ENCODE results near the gene CNTFR.

Gene CNTFR

GRCh38 chr9:34606190-34606589, 16.7 kb upstream of the CNTFR start:
- Histone ChIP-seq H3K36me3 (ENCODE audit: control insufficient read depth in 1 of 2, insufficient read depth in 2 of 2, low read depth in 1 of 2, low read length in 2 of 2) (peaks cover 0 to 6% of the 10 kb centered on the region in 2 experiments), H3K4me2 (ENCODE audit: low read length, poor library complexity, severe bottlenecking) (no peak overlapping the region), H2BK12ac (ENCODE audit: low read length in 2 of 2) (no peak overlapping the region), H3K9me3 (ENCODE audit: control insufficient read depth, low read length) (no peaks in the 10 kb centered on the region), H3K9ac (ENCODE audit: low read length) (no peak overlapping the region), H2AK5ac (ENCODE audit: low read length, severe bottlenecking) (no peak overlapping the region), H3K18ac (ENCODE audit: low read depth in 1 of 2, low read length in 2 of 2) (no peak overlapping the region), H3K4me3 (ENCODE audit: insufficient read depth in 1 of 2, low read depth in 1 of 2, low read length in 2 of 2) (no peak overlapping the region), H3K23ac (ENCODE audit: low read length in 2 of 2) (no peak overlapping the region), H4K8ac (ENCODE audit: low read length) (no peak overlapping the region), H3K79me1 (replicated peaks; ENCODE audit: low read length, poor library complexity, severe bottlenecking) (peaks cover 8% of the 10 kb centered on the region), H3K4ac (ENCODE audit: low read depth in 1 of 2, low read length in 2 of 2) (no peak overlapping the region), H2BK120ac (ENCODE audit: low read depth, low read length) (no peak overlapping the region), H3K27ac (ENCODE audit: low read length, poor library complexity, severe bottlenecking) (no peak overlapping the region), H3K14ac (ENCODE audit: low read length in 2 of 2) (no peak overlapping the region), H3K27me3 (ENCODE audit: control insufficient read depth in 1 of 2, insufficient read depth in 1 of 2, low read length in 2 of 2) (peaks cover 20 to 32% of the 10 kb centered on the region in 2 experiments), H3K4me1 (ENCODE audit: control insufficient read depth, insufficient read depth, low read depth, low read length) (peaks cover 7% of the 10 kb centered on the region), H4K91ac (ENCODE audit: low read length) (no peak overlapping the region), H2BK5ac (ENCODE audit: low read depth, low read length, poor library complexity, severe bottlenecking) (no peak overlapping the region), H2BK15ac (ENCODE audit: low read depth, poor library complexity, severe bottlenecking) (no peak overlapping the region), H2AFZ (ENCODE audit: low read depth, low read length) (no peak overlapping the region)
- DNase-seq = no peak

- Histone ChIP-seq H3K9me3 (ENCODE audit: control insufficient read depth, low read length) (no peaks in the 10 kb centered on the region), H3K14ac (ENCODE audit: low read length in 2 of 2) (no peak overlapping the region), H4K8ac (ENCODE audit: low read length) (no peak overlapping the region), H2BK120ac (ENCODE audit: low read depth, low read length) (no peak overlapping the region), H2BK5ac (ENCODE audit: low read depth, low read length, poor library complexity, severe bottlenecking) (no peak overlapping the region), H2AFZ (ENCODE audit: low read depth, low read length) (no peak overlapping the region), H2BK12ac (ENCODE audit: low read length in 2 of 2) (no peak overlapping the region), H3K27me3 (ENCODE audit: control insufficient read depth in 1 of 2, insufficient read depth in 1 of 2, low read length in 2 of 2) (peaks cover 26 to 57% of the 10 kb centered on the region in 2 experiments), H2BK15ac (ENCODE audit: low read depth, poor library complexity, severe bottlenecking) (no peak overlapping the region), H3K36me3 (ENCODE audit: control insufficient read depth in 1 of 2, insufficient read depth in 2 of 2, low read depth in 1 of 2, low read length in 2 of 2) (no peaks in the 10 kb centered on the region), H3K4me2 (ENCODE audit: low read length, poor library complexity, severe bottlenecking) (no peak overlapping the region), H3K18ac (ENCODE audit: low read depth in 1 of 2, low read length in 2 of 2) (no peak overlapping the region), H3K9ac (ENCODE audit: low read length) (no peak overlapping the region), H3K4me1 (ENCODE audit: control insufficient read depth, insufficient read depth, low read depth, low read length) (no peaks in the 10 kb centered on the region), H2AK5ac (ENCODE audit: low read length, severe bottlenecking) (no peak overlapping the region), H4K91ac (ENCODE audit: low read length) (no peak overlapping the region), H3K4ac (ENCODE audit: low read depth in 1 of 2, low read length in 2 of 2) (no peak overlapping the region), H3K27ac (ENCODE audit: low read length, poor library complexity, severe bottlenecking) (no peak overlapping the region), H3K79me1 (replicated peaks; ENCODE audit: low read length, poor library complexity, severe bottlenecking) (no peaks in the 10 kb centered on the region), H3K4me3 (ENCODE audit: insufficient read depth in 1 of 2, low read depth in 1 of 2, low read length in 2 of 2) (no peak overlapping the region), H3K23ac (ENCODE audit: low read length in 2 of 2) (no peak overlapping the region)
- DNase-seq = peak; percentile 79
- WGBS = 37% methylated on average over 2 of the region's 4 CpGs
These were observed 14.2 kb upstream of the CNTFR start for GRCh38 chr9:34603610-34604231.

- Histone ChIP-seq H3K18ac (ENCODE audit: low read depth in 1 of 2, low read length in 2 of 2) (no peak overlapping the region), H3K4me2 (ENCODE audit: low read length, poor library complexity, severe bottlenecking) (no peak overlapping the region), H3K23ac (ENCODE audit: low read length in 2 of 2) (no peak overlapping the region), H3K27ac (ENCODE audit: low read length, poor library complexity, severe bottlenecking) (no peak overlapping the region), H3K27me3 (ENCODE audit: control insufficient read depth in 1 of 2, insufficient read depth in 1 of 2, low read length in 2 of 2) (peaks cover 29 to 64% of the 10 kb centered on the region in 2 experiments), H3K14ac (ENCODE audit: low read length in 2 of 2) (no peak overlapping the region), H4K8ac (ENCODE audit: low read length) (no peak overlapping the region), H2BK15ac (ENCODE audit: low read depth, poor library complexity, severe bottlenecking) (no peak overlapping the region), H3K4me1 (ENCODE audit: control insufficient read depth, insufficient read depth, low read depth, low read length) (no peaks in the 10 kb centered on the region), H2AK5ac (ENCODE audit: low read length, severe bottlenecking) (no peak overlapping the region), H4K91ac (ENCODE audit: low read length) (no peak overlapping the region), H2AFZ (ENCODE audit: low read depth, low read length) (no peak overlapping the region), H3K9ac (ENCODE audit: low read length) (no peak overlapping the region), H3K36me3 (ENCODE audit: control insufficient read depth in 1 of 2, insufficient read depth in 2 of 2, low read depth in 1 of 2, low read length in 2 of 2) (no peaks in the 10 kb centered on the region), H2BK120ac (ENCODE audit: low read depth, low read length) (no peak overlapping the region), H3K9me3 (ENCODE audit: control insufficient read depth, low read length) (no peaks in the 10 kb centered on the region), H3K79me1 (replicated peaks; ENCODE audit: low read length, poor library complexity, severe bottlenecking) (no peaks in the 10 kb centered on the region), H2BK5ac (ENCODE audit: low read depth, low read length, poor library complexity, severe bottlenecking) (no peak overlapping the region), H3K4me3 (ENCODE audit: insufficient read depth in 1 of 2, low read depth in 1 of 2, low read length in 2 of 2) (no peak overlapping the region), H2BK12ac (ENCODE audit: low read length in 2 of 2) (no peak overlapping the region), H3K4ac (ENCODE audit: low read depth in 1 of 2, low read length in 2 of 2) (no peak overlapping the region)
- 46% methylated on average over 5 of the region's 6 CpGs for WGBS
- DNase-seq = no peak
These were observed 12.5 kb upstream of the CNTFR start for GRCh38 chr9:34601937-34602573.

DNA sequence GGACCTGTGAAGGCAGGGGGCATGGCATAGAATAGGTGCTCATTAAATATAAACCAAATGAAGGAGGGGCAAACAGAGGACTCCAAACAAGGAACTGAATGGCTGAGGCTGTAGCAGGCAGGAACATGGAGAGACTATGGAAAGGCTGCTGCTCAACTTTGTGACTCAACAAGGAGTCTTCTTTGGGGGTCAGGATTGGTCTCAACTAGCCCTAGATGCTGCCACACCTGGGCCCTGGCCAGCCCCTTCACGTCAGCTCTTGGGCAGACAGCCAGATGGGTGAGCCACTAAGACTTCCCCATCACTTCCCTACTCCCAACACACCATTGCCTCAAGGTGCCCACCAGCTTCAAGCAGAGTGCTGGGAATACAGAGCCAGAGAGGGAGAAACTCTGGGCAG, 11.4 kb upstream of the CNTFR start:
- 63% methylated on average over 1 of the region's 1 CpG for WGBS
- H3K4me1 ChIP-seq (ENCODE audit: control insufficient read depth, insufficient read depth, low read depth, low read length) = no peaks in the 10 kb centered on the region

More for the DNA sequence above, 11.4 kb upstream of the CNTFR start:
- H3K4ac ChIP-seq (ENCODE audit: low read depth in 1 of 2, low read length in 2 of 2) = no peak overlapping the region
- no peak overlapping the region for H2BK15ac ChIP-seq (ENCODE audit: low read depth, poor library complexity, severe bottlenecking)
- H3K9ac ChIP-seq (ENCODE audit: low read length) = peak overlapping the region; percentile 14
- H4K8ac ChIP-seq (ENCODE audit: low read length) = no peak overlapping the region
- no peak for DNase-seq
- no peaks in the 10 kb centered on the region for H3K79me1 ChIP-seq (replicated peaks; ENCODE audit: low read length, poor library complexity, severe bottlenecking)
- no peak overlapping the region for H3K14ac ChIP-seq (ENCODE audit: low read length in 2 of 2)
- no peaks in the 10 kb centered on the region for H3K9me3 ChIP-seq (ENCODE audit: control insufficient read depth, low read length)
- H3K27ac ChIP-seq (ENCODE audit: low read length, poor library complexity, severe bottlenecking) = no peak overlapping the region
- H2BK12ac ChIP-seq (ENCODE audit: low read length in 2 of 2) = no peak overlapping the region
- H3K4me3 ChIP-seq (ENCODE audit: insufficient read depth in 1 of 2, low read depth in 1 of 2, low read length in 2 of 2) = no peak overlapping the region
- no peak overlapping the region for H4K91ac ChIP-seq (ENCODE audit: low read length)
- no peak overlapping the region for H3K23ac ChIP-seq (ENCODE audit: low read length in 2 of 2)
- no peaks in the 10 kb centered on the region for H3K36me3 ChIP-seq (ENCODE audit: control insufficient read depth in 1 of 2, insufficient read depth in 2 of 2, low read depth in 1 of 2, low read length in 2 of 2)
- no peak overlapping the region for H2AK5ac ChIP-seq (ENCODE audit: low read length, severe bottlenecking)
- no peak overlapping the region for H2BK120ac ChIP-seq (ENCODE audit: low read depth, low read length)
- H3K27me3 ChIP-seq (ENCODE audit: control insufficient read depth in 1 of 2, insufficient read depth in 1 of 2, low read length in 2 of 2) = peaks cover 33 to 66% of the 10 kb centered on the region in 2 experiments
- no peak overlapping the region for H2AFZ ChIP-seq (ENCODE audit: low read depth, low read length)
- no peak overlapping the region for H3K4me2 ChIP-seq (ENCODE audit: low read length, poor library complexity, severe bottlenecking)
- no peak overlapping the region for H3K18ac ChIP-seq (ENCODE audit: low read depth in 1 of 2, low read length in 2 of 2)
- no peak overlapping the region for H2BK5ac ChIP-seq (ENCODE audit: low read depth, low read length, poor library complexity, severe bottlenecking)

All from mesenchymal stem cell (in vitro differentiated cells and primary cell).